ENCODE measurements around the gene ZDHHC6. TPM values are rescaled to one million over a fixed set of nuclear protein-coding genes. Genes with fewer than 3 reads are reported as not detected.
A peak's percentile ranks its signal among the peaks of the same experiment; 100 is the strongest.

The ZDHHC6 gene
- total RNA-seq, 1 donor from 2014 or later, result 24.8 TPM

DNA sequence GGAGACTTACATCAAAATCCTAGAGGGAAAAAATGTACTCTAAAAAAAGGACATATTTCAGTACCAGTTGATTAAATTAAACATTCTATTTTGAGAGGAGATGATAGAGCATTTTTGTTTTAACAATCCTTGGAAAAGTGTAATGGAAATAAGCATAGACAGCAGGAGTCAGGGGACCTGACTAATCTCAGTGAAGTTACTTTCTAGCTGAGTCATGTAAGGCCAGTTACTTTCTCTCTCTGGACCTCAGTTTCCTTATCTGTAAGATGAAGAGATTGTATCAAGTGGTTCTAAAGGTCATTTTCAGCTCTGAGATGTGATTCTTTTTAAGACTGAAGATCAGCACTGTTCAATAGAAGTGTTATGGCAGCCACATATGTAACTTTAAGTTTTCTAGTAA is 44.4 kb upstream of the ZDHHC6 start:
- Histone ChIP-seq H3K9me3 (ENCODE audit: insufficient read depth, low read depth, low read length) (no peaks in the 10 kb centered on the region), H3K27ac (ENCODE audit: low read depth, low read length) (no peak overlapping the region), H3K27me3 (ENCODE audit: insufficient read depth, low read length) (no peaks in the 10 kb centered on the region), H3K4me3 (ENCODE audit: insufficient read depth, low read depth, low read length) (no peak overlapping the region), H2AFZ (ENCODE audit: low read depth, low read length) (no peak overlapping the region), H3K79me2 (ENCODE audit: insufficient read depth, low read length) (peaks cover 4% of the 10 kb centered on the region), H3K4me1 (ENCODE audit: insufficient read depth, low read length) (peaks cover 3% of the 10 kb centered on the region), H3K9ac (ENCODE audit: low read length) (no peak overlapping the region), H4K20me1 (ENCODE audit: insufficient read depth, low read length) (peaks cover 4% of the 10 kb centered on the region), H3K36me3 (ENCODE audit: insufficient read depth, low read length) (no peaks in the 10 kb centered on the region), H3K4me2 (ENCODE audit: low read length) (peak overlapping the region; percentile 35)
- no peaks in the 10 kb centered on the region for H3K36me3 Mint-ChIP-seq (ENCODE audit: low read depth, unreplicated experiment)
- TF ChIP-seq, protein P1, sequence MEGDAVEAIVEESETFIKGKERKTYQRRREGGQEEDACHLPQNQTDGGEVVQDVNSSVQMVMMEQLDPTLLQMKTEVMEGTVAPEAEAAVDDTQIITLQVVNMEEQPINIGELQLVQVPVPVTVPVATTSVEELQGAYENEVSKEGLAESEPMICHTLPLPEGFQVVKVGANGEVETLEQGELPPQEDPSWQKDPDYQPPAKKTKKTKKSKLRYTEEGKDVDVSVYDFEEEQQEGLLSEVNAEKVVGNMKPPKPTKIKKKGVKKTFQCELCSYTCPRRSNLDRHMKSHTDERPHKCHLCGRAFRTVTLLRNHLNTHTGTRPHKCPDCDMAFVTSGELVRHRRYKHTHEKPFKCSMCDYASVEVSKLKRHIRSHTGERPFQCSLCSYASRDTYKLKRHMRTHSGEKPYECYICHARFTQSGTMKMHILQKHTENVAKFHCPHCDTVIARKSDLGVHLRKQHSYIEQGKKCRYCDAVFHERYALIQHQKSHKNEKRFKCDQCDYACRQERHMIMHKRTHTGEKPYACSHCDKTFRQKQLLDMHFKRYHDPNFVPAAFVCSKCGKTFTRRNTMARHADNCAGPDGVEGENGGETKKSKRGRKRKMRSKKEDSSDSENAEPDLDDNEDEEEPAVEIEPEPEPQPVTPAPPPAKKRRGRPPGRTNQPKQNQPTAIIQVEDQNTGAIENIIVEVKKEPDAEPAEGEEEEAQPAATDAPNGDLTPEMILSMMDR (IDR thresholded peaks at IDR 0.05; ENCODE audit: insufficient read depth, low read depth, low read length), result no peak
- no peak for TF ChIP-seq EZH2 (IDR thresholded peaks at IDR 0.05; ENCODE audit: insufficient read depth, low read length)
- DNase-seq (ENCODE audit: low read depth) (peak; percentile 34), FAIRE-seq (no peak)
- H3K9me3 Mint-ChIP-seq (ENCODE audit: unreplicated experiment), result no peaks in the 10 kb centered on the region
- H3K27ac Mint-ChIP-seq (ENCODE audit: unreplicated experiment), result peak overlapping the region; percentile 34
- peaks cover 8% of the 10 kb centered on the region for H3K4me1 Mint-ChIP-seq (ENCODE audit: low read depth, unreplicated experiment)
- no peak overlapping the region for H3K4me3 Mint-ChIP-seq (ENCODE audit: unreplicated experiment)
- H3K27me3 Mint-ChIP-seq (ENCODE audit: low read depth, unreplicated experiment), result no peaks in the 10 kb centered on the region

GRCh38 chr10:112490545-112490944 is 43.8 kb upstream of the ZDHHC6 start:
- no peak overlapping the region for H3K4me3 Mint-ChIP-seq (ENCODE audit: unreplicated experiment)
- no peaks in the 10 kb centered on the region for H3K27me3 ChIP-seq (ENCODE audit: insufficient read depth, low read length)
- H3K4me2 ChIP-seq (ENCODE audit: low read length), result peak overlapping the region; percentile 35
- H3K4me1 Mint-ChIP-seq (ENCODE audit: low read depth, unreplicated experiment), result peaks cover 8% of the 10 kb centered on the region
- FAIRE-seq (no peak), DNase-seq (ENCODE audit: low read depth) (no peak)
- H3K27ac ChIP-seq (ENCODE audit: low read depth, low read length), result no peak overlapping the region
- no peak overlapping the region for H3K4me3 ChIP-seq (ENCODE audit: insufficient read depth, low read depth, low read length)
- no peaks in the 10 kb centered on the region for H3K27me3 Mint-ChIP-seq (ENCODE audit: low read depth, unreplicated experiment)
- no peak overlapping the region for H2AFZ ChIP-seq (ENCODE audit: low read depth, low read length)
- H3K9me3 ChIP-seq (ENCODE audit: insufficient read depth, low read depth, low read length), result no peaks in the 10 kb centered on the region
- H3K79me2 ChIP-seq (ENCODE audit: insufficient read depth, low read length), result peaks cover 4% of the 10 kb centered on the region
- peaks cover 3% of the 10 kb centered on the region for H3K4me1 ChIP-seq (ENCODE audit: insufficient read depth, low read length)
- no peak for TF ChIP-seq EZH2 (IDR thresholded peaks at IDR 0.05; ENCODE audit: insufficient read depth, low read length)
- TF ChIP-seq, protein P1 (IDR thresholded peaks at IDR 0.05; ENCODE audit: insufficient read depth, low read depth, low read length), result no peak
- no peaks in the 10 kb centered on the region for H3K9me3 Mint-ChIP-seq (ENCODE audit: unreplicated experiment)
- no peak overlapping the region for H3K9ac ChIP-seq (ENCODE audit: low read length)
- H3K27ac Mint-ChIP-seq (ENCODE audit: unreplicated experiment), result no peak overlapping the region
- no peaks in the 10 kb centered on the region for H3K36me3 Mint-ChIP-seq (ENCODE audit: low read depth, unreplicated experiment)
- peaks cover 4% of the 10 kb centered on the region for H4K20me1 ChIP-seq (ENCODE audit: insufficient read depth, low read length)
- H3K36me3 ChIP-seq (ENCODE audit: insufficient read depth, low read length), result no peaks in the 10 kb centered on the region

- no peak overlapping the region for H3K27ac ChIP-seq (ENCODE audit: low read depth, low read length)
- no peaks in the 10 kb centered on the region for H3K36me3 Mint-ChIP-seq (ENCODE audit: low read depth, unreplicated experiment)
- no peak overlapping the region for H3K4me3 ChIP-seq (ENCODE audit: insufficient read depth, low read depth, low read length)
- FAIRE-seq, result no peak
- H3K4me3 Mint-ChIP-seq (ENCODE audit: unreplicated experiment), result no peak overlapping the region
- no peak for TF ChIP-seq EZH2 (IDR thresholded peaks at IDR 0.05; ENCODE audit: insufficient read depth, low read length)
- TF ChIP-seq, protein P1 (IDR thresholded peaks at IDR 0.05; ENCODE audit: insufficient read depth, low read depth, low read length), result no peak
- H3K9me3 Mint-ChIP-seq (ENCODE audit: unreplicated experiment), result no peaks in the 10 kb centered on the region
- no peak overlapping the region for H2AFZ ChIP-seq (ENCODE audit: low read depth, low read length)
- H3K27me3 Mint-ChIP-seq (ENCODE audit: low read depth, unreplicated experiment), result no peaks in the 10 kb centered on the region
- peaks cover 4% of the 10 kb centered on the region for H3K79me2 ChIP-seq (ENCODE audit: insufficient read depth, low read length)
- peaks cover 4% of the 10 kb centered on the region for H4K20me1 ChIP-seq (ENCODE audit: insufficient read depth, low read length)
- H3K36me3 ChIP-seq (ENCODE audit: insufficient read depth, low read length), result no peaks in the 10 kb centered on the region
- H3K4me1 Mint-ChIP-seq (ENCODE audit: low read depth, unreplicated experiment), result peaks cover 8% of the 10 kb centered on the region
- H3K4me1 ChIP-seq (ENCODE audit: insufficient read depth, low read length), result peaks cover 3% of the 10 kb centered on the region
- H3K9ac ChIP-seq (ENCODE audit: low read length), result no peak overlapping the region
- no peaks in the 10 kb centered on the region for H3K9me3 ChIP-seq (ENCODE audit: insufficient read depth, low read depth, low read length)
- no peaks in the 10 kb centered on the region for H3K27me3 ChIP-seq (ENCODE audit: insufficient read depth, low read length)
- H3K4me2 ChIP-seq (ENCODE audit: low read length), result no peak overlapping the region
- DNase-seq (ENCODE audit: low read depth), result no peak
- H3K27ac Mint-ChIP-seq (ENCODE audit: unreplicated experiment), result no peak overlapping the region
Measured at GRCh38 chr10:112487964-112488363, 41.2 kb upstream of the ZDHHC6 start.
